Activated naive CD8-positive, alpha-beta T cell (primary cell): ENCODE measurements around the gene CBX1.
"Not testable (repeated sequence)": the region's sequence is repeated elsewhere in the genome, so short reads cannot be mapped to it uniquely, and the experiment has no call there.

Experiments used
- H3K27ac Mint-ChIP-seq: one replicate; pipeline ENCODE4 v1.8.0; 2021; ENCODE audit warnings: mixed read lengths
- H3K27me3 Mint-ChIP-seq: one replicate; pipeline ENCODE4 v1.8.0; 2021; ENCODE audit warnings: mixed read lengths
- H3K36me3 Mint-ChIP-seq: one replicate; pipeline ENCODE4 v1.8.0; 2021; ENCODE audit warnings: mixed read lengths
- H3K4me1 Mint-ChIP-seq: one replicate; pipeline ENCODE4 v1.8.0; 2021; ENCODE audit warnings: low read depth, mixed read lengths
- H3K4me3 Mint-ChIP-seq: one replicate; pipeline ENCODE4 v1.8.0; 2021; ENCODE audit warnings: mild to moderate bottlenecking, mixed read lengths
- H3K9me3 Mint-ChIP-seq: one replicate; pipeline ENCODE4 v1.8.0; 2021; ENCODE audit warnings: low read depth, mixed read lengths

The CBX1 gene

DNA sequence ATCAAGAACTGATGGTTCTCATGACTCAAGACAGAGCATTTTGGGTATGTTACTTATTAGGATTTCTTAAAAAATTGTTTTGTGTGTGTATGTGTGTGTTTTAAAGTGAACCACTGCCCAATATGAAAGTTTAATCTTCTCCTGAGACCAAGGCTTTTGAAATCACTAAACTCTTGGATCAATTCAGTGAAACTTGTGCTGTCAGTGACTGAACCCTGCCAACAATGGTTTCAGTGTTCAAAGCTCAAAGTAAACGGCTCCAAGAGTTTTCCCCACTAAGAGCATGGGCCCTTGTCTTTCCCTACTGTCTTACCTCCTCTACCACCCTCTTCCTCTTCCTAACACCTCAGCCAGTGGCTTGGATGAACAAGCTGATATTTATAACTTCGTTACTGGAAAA is 31.1 kb downstream of the CBX1 start:
- H3K27me3 Mint-ChIP-seq = no peaks in the 10 kb centered on the region
- no peak overlapping the region for H3K4me3 Mint-ChIP-seq
- no peaks in the 10 kb centered on the region for H3K4me1 Mint-ChIP-seq
- H3K36me3 Mint-ChIP-seq = peaks cover 2% of the 10 kb centered on the region
- H3K27ac Mint-ChIP-seq = peak overlapping the region; percentile 34
- H3K9me3 Mint-ChIP-seq = no peaks in the 10 kb centered on the region

DNA sequence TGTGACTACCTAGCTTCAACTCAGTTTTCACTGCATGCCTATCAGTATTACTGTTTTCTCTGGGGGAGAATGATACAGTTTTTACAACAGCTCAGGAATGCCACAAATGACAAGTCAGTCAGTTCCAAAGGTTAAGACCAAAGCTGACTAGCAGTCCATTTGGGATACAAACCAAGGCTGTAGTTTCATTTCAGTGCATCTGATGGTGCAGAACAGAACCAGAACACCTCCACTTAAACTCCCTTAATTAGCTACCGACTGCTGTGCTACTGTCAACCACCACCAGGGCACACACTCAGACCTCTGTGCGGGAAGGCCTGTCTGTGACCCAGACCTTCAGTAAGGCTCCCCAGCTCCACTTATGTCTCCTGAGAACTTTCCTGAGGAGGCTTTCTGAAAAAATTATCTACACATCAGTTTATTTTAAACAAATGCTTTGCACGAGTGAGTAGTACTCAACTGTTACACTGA is 32.8 kb downstream of the CBX1 start:
- no peak overlapping the region for H3K4me3 Mint-ChIP-seq
- peaks cover 2% of the 10 kb centered on the region for H3K36me3 Mint-ChIP-seq
- H3K27me3 Mint-ChIP-seq = no peaks in the 10 kb centered on the region
- no peak overlapping the region for H3K27ac Mint-ChIP-seq
- H3K9me3 Mint-ChIP-seq = no peaks in the 10 kb centered on the region
- H3K4me1 Mint-ChIP-seq = no peaks in the 10 kb centered on the region

DNA sequence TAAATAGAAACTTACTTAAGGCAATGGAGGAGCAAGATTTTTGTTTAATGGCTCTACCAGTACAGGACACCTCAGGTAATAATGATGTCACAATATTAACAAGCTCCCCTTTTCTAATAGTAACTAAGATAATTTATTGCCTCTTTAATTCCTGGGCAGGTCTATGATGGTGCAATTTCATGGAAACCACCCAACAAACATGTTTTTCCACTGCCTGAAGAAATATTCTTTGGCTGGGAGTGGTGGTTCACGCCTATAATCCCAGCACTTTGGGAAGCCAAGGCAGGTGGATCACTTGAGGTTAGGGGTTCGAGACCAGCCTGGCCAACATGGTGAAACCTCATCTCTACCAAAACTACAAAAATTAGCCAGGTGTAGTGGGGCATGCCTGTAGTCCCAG is 33.5 kb downstream of the CBX1 start:
- H3K9me3 Mint-ChIP-seq, H3K36me3 Mint-ChIP-seq, H3K27ac Mint-ChIP-seq: not testable (repeated sequence)

DNA sequence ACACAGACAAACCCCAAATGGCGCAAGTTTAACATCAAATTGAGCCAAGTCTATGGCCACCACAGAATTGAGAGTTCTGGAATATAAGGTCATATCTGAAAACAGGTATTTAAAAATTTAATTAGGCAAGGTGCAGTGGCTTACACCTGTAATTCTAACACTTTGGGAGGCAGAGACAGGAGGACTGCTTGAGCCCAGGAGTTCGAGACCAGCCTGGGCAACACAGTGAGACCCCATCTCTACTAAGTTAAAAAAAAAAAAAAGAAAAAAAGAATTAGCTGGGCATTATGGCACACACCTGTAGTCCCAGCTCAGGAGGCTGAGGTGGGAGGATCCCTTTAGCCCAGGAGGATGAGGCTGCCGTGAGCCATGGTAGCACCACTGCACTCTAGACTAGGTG is 34.0 kb downstream of the CBX1 start:
- peaks cover 2% of the 10 kb centered on the region for H3K36me3 Mint-ChIP-seq

More for the DNA sequence above, 33.5 kb downstream of the CBX1 start:
- H3K4me3 Mint-ChIP-seq, H3K4me1 Mint-ChIP-seq, H3K27me3 Mint-ChIP-seq: not testable (repeated sequence)

DNA sequence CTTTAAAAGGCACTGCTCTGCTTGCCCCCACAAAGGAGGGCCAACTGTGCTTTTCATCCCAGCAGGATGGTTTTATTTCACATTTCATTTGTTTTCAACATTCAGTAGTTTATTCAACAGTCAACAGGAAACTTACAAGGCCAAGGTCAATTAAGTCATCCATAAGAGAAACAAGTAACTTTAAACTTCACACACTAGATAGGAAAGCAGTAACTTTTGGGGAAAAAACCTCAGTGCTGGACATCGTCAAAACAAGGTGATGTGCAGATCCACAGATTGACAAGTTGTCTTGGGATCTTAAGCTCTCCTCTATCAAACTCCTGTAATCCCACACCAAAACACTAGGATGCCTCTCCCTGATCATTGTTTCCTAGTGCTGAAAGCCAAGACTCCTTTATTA is 34.6 kb downstream of the CBX1 start:
- no peak overlapping the region for H3K27ac Mint-ChIP-seq
- H3K4me1 Mint-ChIP-seq = no peaks in the 10 kb centered on the region
- H3K27me3 Mint-ChIP-seq = no peaks in the 10 kb centered on the region
- no peaks in the 10 kb centered on the region for H3K9me3 Mint-ChIP-seq
- no peak overlapping the region for H3K4me3 Mint-ChIP-seq
- peaks cover 2% of the 10 kb centered on the region for H3K36me3 Mint-ChIP-seq

More for the DNA sequence above, 34.0 kb downstream of the CBX1 start:
- Mint-ChIP-seq H3K4me3 (no peak overlapping the region), H3K27me3 (no peaks in the 10 kb centered on the region), H3K4me1 (no peaks in the 10 kb centered on the region), H3K9me3 (no peaks in the 10 kb centered on the region), H3K27ac (no peak overlapping the region)

DNA sequence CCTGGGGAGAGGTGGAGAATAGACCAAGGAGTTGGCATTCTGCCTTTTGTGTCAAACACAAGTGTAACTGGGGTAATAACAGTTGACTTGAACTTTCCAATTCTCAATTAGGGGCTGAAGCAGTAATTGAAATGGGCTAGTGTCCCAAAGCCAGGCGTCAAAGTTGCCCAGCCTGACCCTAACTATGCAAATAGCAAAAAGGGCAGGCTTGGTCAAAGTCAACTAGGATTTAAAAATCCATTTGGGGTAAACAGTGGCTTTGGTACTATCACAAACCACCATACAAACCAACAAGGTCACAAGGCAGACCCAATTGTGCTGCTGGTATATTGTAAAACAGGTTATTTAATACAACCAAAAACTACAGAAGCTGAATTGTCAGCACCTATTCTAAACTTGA is 35.1 kb downstream of the CBX1 start:
- H3K9me3 Mint-ChIP-seq = no peaks in the 10 kb centered on the region
- H3K27ac Mint-ChIP-seq = no peak overlapping the region
- peaks cover 2% of the 10 kb centered on the region for H3K4me1 Mint-ChIP-seq
- peaks cover 2% of the 10 kb centered on the region for H3K36me3 Mint-ChIP-seq
- no peaks in the 10 kb centered on the region for H3K27me3 Mint-ChIP-seq
- H3K4me3 Mint-ChIP-seq = no peak overlapping the region

DNA sequence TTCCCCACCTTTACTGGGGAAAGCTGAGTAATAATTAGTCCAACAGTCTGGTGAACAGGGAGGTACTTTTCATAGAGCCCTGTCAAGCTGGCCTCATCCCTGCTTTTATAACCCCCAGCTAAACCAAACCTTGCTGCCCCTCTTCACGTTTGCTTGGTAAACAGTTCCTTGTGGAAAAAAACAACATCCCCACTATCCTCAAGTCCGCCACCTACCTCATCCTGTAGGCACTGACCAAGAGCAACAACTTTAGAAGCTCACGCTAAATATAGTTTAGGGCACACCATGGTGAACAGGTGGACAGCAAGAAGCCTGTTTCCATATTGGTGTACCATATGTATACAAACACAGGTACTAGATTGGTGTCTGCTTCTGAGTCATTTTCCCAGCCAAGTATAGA is 36.6 kb downstream of the CBX1 start:
- Mint-ChIP-seq H3K36me3 (peaks cover 2% of the 10 kb centered on the region), H3K4me1 (peaks cover 2% of the 10 kb centered on the region), H3K4me3 (no peak overlapping the region), H3K9me3 (no peaks in the 10 kb centered on the region), H3K27ac (no peak overlapping the region), H3K27me3 (no peaks in the 10 kb centered on the region)

DNA sequence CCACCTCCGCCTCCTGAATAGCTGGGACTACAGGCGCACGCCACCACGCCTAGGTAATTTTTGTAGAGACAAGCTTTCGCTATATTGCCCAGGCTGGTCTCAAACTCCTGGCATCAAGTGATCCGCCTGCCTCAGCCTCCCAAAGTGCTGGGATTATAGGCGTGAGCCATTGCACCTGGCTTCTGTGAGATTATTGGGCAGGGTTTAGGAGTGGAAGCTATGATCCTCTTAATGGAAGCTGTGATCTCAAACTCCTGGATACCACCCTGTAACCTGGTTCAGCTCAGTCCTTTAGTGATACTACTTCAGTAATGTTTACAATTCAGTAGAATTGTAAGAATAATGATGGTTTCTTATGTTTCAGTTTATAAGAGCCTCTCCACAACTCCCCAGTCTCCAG is 39.0 kb downstream of the CBX1 start:
- Mint-ChIP-seq H3K4me3 (no peak overlapping the region), H3K36me3 (peaks cover 2% of the 10 kb centered on the region), H3K9me3 (no peaks in the 10 kb centered on the region), H3K4me1 (peaks cover 2% of the 10 kb centered on the region), H3K27me3 (no peaks in the 10 kb centered on the region), H3K27ac (no peak overlapping the region)

DNA sequence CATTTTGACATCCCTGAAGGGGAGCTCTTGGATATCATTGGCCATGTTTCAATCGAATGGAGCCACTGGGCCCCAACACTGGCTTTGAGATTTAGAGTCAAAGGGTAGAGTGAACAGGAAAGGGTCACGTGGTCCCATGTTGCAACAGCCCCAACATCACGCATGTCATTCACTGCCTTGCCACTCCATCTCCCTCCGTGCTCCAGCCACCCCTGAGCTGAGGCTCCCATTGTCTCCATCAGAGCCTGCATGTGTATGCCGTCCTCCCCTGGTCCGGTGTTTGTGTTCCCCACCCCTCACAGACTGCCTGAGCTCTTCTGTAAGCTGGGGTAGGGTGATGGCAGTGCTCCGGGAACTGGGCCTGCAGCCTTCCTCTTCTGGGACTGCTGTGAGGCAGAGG is 41.0 kb downstream of the CBX1 start:
- H3K4me1 Mint-ChIP-seq = peaks cover 15% of the 10 kb centered on the region
- no peak overlapping the region for H3K4me3 Mint-ChIP-seq
- no peaks in the 10 kb centered on the region for H3K9me3 Mint-ChIP-seq
- H3K36me3 Mint-ChIP-seq = peaks cover 8% of the 10 kb centered on the region
- H3K27ac Mint-ChIP-seq = peak overlapping the region; percentile 70
- H3K27me3 Mint-ChIP-seq = no peaks in the 10 kb centered on the region

DNA sequence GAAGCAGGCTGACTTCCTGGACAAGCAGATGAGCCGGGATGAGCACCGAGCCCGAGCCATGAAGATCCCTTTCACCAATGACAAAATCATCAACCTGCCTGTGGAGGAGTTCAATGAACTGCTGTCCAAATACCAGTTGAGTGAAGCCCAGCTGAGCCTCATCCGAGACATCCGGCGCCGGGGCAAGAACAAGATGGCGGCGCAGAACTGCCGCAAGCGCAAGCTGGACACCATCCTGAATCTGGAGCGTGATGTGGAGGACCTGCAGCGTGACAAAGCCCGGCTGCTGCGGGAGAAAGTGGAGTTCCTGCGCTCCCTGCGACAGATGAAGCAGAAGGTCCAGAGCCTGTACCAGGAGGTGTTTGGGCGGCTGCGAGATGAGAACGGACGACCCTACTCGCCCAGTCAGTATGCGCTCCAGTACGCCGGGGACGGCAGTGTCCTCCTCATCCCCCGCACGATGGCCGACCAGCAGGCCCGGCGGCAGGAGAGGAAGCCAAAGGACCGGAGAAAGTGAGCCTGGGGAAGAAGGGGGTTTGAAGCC is 42.1 kb downstream of the CBX1 start:
- no peak overlapping the region for H3K27ac Mint-ChIP-seq

DNA sequence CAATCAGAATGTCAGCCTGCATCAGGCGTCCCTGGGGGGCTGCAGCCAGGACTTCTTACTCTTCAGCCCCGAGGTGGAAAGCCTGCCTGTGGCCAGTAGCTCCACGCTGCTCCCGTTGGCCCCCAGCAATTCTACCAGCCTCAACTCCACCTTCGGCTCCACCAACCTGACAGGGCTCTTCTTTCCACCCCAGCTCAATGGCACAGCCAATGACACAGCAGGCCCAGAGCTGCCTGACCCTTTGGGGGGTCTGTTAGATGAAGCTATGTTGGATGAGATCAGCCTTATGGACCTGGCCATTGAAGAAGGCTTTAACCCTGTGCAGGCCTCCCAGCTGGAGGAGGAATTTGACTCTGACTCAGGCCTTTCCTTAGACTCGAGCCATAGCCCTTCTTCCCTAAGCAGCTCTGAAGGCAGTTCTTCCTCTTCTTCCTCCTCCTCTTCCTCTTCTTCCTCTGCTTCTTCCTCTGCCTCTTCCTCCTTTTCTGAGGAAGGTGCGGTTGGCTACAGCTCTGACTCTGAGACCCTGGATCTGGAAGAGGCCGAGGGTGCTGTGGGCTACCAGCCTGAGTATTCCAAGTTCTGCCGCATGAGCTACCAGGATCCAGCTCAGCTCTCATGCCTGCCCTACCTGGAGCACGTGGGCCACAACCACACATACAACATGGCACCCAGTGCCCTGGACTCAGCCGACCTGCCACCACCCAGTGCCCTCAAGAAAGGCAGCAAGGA is 42.7 kb downstream of the CBX1 start:
- Mint-ChIP-seq H3K36me3 (peaks cover 8% of the 10 kb centered on the region), H3K4me3 (no peak overlapping the region), H3K9me3 (no peaks in the 10 kb centered on the region), H3K27me3 (no peaks in the 10 kb centered on the region), H3K4me1 (peaks cover 23% of the 10 kb centered on the region), H3K27ac (no peak overlapping the region)

More for the DNA sequence above, 42.1 kb downstream of the CBX1 start:
- Mint-ChIP-seq H3K4me3 (no peak overlapping the region), H3K4me1 (peaks cover 19% of the 10 kb centered on the region), H3K36me3 (peaks cover 8% of the 10 kb centered on the region), H3K9me3 (no peaks in the 10 kb centered on the region), H3K27me3 (no peaks in the 10 kb centered on the region)

DNA sequence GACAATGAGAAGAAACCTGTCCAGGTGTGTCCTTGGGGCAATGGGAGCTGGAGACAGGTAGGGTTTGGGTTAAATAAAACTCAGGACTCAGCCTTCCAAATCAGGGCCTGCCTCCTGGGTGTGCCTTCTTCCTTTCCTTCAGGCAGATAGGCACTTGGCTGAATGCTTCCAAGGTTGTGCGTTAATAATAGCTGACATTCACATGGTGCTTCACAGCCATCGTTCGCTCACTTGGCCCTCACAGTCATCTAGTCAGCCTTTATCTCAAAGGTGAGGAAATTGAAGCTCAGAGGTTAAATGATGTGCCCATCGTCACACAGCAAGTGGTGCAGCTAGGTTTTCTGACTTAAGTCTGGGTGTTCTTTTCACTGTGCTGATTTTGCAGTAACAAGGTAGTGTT is 43.7 kb downstream of the CBX1 start:
- Mint-ChIP-seq H3K4me3 (no peak overlapping the region), H3K27ac (no peak overlapping the region), H3K4me1 (peaks cover 29% of the 10 kb centered on the region), H3K36me3 (peaks cover 8% of the 10 kb centered on the region), H3K9me3 (no peaks in the 10 kb centered on the region), H3K27me3 (no peaks in the 10 kb centered on the region)

DNA sequence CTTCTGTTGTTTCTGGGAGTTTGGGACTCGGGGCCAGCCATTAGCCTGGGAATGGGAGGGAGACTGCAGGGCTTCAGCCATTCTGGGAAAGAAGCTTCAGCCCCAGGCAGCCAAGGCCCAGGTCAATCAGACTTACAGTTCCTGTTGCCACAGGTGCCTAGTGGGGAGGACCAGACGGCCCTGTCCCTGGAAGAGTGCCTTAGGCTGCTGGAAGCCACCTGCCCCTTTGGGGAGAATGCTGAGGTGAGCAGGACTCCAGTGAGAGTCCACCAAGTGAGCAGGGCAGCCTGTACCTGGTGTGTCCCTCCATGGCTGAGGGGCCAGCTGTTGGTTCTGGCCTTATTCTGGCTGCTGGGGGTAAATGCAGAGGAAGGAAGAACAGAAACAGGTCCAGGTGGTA is 44.4 kb downstream of the CBX1 start:
- Mint-ChIP-seq H3K27me3 (no peaks in the 10 kb centered on the region), H3K9me3 (no peaks in the 10 kb centered on the region), H3K27ac (peak overlapping the region; percentile 97), H3K4me1 (peaks cover 37% of the 10 kb centered on the region), H3K4me3 (no peak overlapping the region), H3K36me3 (peaks cover 7% of the 10 kb centered on the region)

DNA sequence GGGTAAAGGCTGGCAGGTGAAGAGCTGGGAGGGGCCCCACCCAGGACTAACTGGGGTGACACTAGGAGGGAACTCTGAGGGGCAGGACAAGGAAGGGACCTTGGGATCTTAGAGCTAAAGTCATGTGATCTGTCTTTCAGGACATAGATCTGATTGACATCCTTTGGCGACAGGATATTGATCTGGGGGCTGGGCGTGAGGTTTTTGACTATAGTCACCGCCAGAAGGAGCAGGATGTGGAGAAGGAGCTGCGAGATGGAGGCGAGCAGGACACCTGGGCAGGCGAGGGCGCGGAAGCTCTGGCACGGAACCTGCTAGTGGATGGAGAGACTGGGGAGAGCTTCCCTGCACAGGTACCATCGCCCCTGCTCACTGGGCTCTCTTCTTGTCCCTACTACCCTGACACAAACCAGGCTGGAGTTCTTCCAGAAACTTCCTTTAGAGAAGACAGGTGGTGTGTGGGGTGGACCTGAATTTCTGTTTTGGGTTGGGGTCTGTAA is 45.0 kb downstream of the CBX1 start:
- peaks cover 7% of the 10 kb centered on the region for H3K36me3 Mint-ChIP-seq
- H3K9me3 Mint-ChIP-seq = no peaks in the 10 kb centered on the region
- peak overlapping the region; percentile 57 for H3K4me3 Mint-ChIP-seq
- no peaks in the 10 kb centered on the region for H3K27me3 Mint-ChIP-seq
- peaks cover 41% of the 10 kb centered on the region for H3K4me1 Mint-ChIP-seq
- peak overlapping the region; percentile 97 for H3K27ac Mint-ChIP-seq

DNA sequence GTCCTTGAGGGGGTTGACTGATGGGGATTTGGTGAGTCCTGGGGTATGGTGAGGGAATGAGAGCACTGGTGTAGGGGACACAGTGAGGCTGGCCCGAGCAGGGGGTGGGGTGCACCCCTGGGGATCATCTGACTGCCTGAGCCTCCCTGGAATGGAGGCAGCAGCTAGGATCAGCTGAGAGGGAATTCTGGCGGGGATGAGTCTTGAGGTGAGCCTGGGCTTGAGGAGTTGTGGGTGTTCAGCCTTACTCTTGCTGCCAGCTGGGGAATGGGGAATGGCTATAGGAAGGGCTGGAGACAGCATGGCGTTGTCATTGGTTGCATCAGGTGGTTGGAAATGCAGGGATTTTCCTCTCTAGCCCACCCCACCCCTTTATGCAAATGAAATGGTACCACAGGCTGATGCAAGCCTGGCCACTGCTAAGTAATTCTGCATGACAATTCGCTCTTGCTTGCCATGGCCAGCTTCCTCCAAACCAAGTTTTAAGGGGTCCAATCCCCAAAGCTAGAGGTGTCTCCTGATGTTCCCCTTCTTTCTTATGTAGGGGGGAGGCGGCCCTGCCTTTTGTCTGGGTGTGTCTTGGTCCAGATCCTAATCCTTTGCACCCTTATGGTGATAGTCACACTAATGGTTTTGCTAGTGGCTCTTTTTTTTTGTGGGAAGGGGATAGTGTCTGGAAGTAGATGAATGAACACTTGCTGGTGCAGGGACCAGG is 45.6 kb downstream of the CBX1 start:
- Mint-ChIP-seq H3K9me3 (no peaks in the 10 kb centered on the region), H3K27me3 (no peaks in the 10 kb centered on the region), H3K36me3 (peaks cover 8% of the 10 kb centered on the region), H3K4me1 (peaks cover 43% of the 10 kb centered on the region), H3K27ac (peak overlapping the region; percentile 97), H3K4me3 (peak overlapping the region; percentile 57)
